CD4-positive, CD25-positive, alpha-beta regulatory T cell (primary cell): ENCODE results near the gene THTPA. TPM values are rescaled to one million over a fixed set of nuclear protein-coding genes. Genes with fewer than 3 reads are reported as not detected.
A peak's percentile ranks its signal among the peaks of the same experiment; 100 is the strongest.

Experiments
- ATAC-seq, 2 donors: fragments of 150-1000 bp; cut with Tn5 transposase; one replicate each; pipeline ENCODE4 v1.10.0; 2021; ENCODE audit warnings: low read depth in 2 of 2, moderate number of reproducible peaks in 2 of 2, moderate library complexity in 1 of 2
- DNase-seq, 3 donors: peaks; one replicate each; pipeline versions ENCODE4 v3.0.0 to v3.0.0-alpha.2; 2012 to 2022; ENCODE audit warnings: mixed read lengths in 1 of 3
- H3K27ac ChIP-seq: one replicate; pipeline ENCODE4 v1.7.0; 2013; ENCODE audit warnings: mild to moderate bottlenecking, low read length; ENCODE audit not compliant: insufficient read depth, poor library complexity, severe bottlenecking
- H3K27me3 ChIP-seq: one replicate; pipeline ENCODE4 v1.7.0; 2013; ENCODE audit warnings: low read length; ENCODE audit not compliant: control insufficient read depth, insufficient read depth
- H3K36me3 ChIP-seq: one replicate; pipeline ENCODE4 v1.7.0; 2013; ENCODE audit warnings: mild to moderate bottlenecking, low read length, moderate library complexity; ENCODE audit not compliant: control insufficient read depth, insufficient read depth
- H3K4me1 ChIP-seq: 2 replicates; pipeline ENCODE4 v1.7.0; 2013; ENCODE audit warnings: mild to moderate bottlenecking, low read length; ENCODE audit not compliant: insufficient read depth, control insufficient read depth, poor library complexity, severe bottlenecking
- H3K4me3 ChIP-seq: one replicate; pipeline ENCODE4 v1.7.0; 2013; ENCODE audit warnings: low read depth, mild to moderate bottlenecking, low read length, moderate library complexity
- H3K9me3 ChIP-seq, 2 experiments: 1 replicate in 1 of 2; 2 replicates in 1 of 2; pipeline ENCODE4 v1.7.0; 2013; ENCODE audit warnings: low read length in 2 of 2, mild to moderate bottlenecking in 1 of 2, moderate library complexity in 1 of 2; ENCODE audit not compliant: control insufficient read depth in 2 of 2
- H3K27ac Mint-ChIP-seq, 3 donors: one replicate each; pipeline ENCODE4 v1.8.0; 2020 to 2022; ENCODE audit warnings: mild to moderate bottlenecking in 3 of 3, mixed read lengths in 3 of 3, moderate library complexity in 2 of 3
- H3K27me3 Mint-ChIP-seq: one replicate; pipeline ENCODE4 v1.8.0; 2022; ENCODE audit warnings: mild to moderate bottlenecking, mixed read lengths
- H3K36me3 Mint-ChIP-seq: one replicate; pipeline ENCODE4 v1.8.0; 2020; ENCODE audit warnings: mixed read lengths
- H3K4me1 Mint-ChIP-seq, 4 donors: one replicate each; pipeline ENCODE4 v1.8.0; 2020 to 2022; ENCODE audit warnings: mixed read lengths in 4 of 4, mild to moderate bottlenecking in 1 of 4
- H3K4me3 Mint-ChIP-seq, 4 donors: one replicate each; pipeline ENCODE4 v1.8.0; 2020 to 2022; ENCODE audit warnings: mild to moderate bottlenecking in 4 of 4, mixed read lengths in 4 of 4, moderate library complexity in 3 of 4
- H3K9me3 Mint-ChIP-seq, 7 donors: one replicate each; pipeline ENCODE4 v1.8.0; 2020 to 2022; ENCODE audit warnings: mixed read lengths in 7 of 7, mild to moderate bottlenecking in 3 of 7, moderate library complexity in 2 of 7
- polyA plus RNA-seq, 4 donors: library from polyadenylated mRNA; unstranded; fragments of 300-500 nt; fragmentation: Illumina TruSeq; gene quantifications; one replicate each; pipeline ENCODE4 v1.2.3, GENCODE V29; 2021
- total RNA-seq: library from RNA; stranded (reverse); gene quantifications from one replicate; pipeline ENCODE4 v1.2.3, GENCODE V29; 2022

The THTPA gene, protein sequence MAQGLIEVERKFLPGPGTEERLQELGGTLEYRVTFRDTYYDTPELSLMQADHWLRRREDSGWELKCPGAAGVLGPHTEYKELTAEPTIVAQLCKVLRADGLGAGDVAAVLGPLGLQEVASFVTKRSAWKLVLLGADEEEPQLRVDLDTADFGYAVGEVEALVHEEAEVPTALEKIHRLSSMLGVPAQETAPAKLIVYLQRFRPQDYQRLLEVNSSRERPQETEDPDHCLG
- total RNA-seq (7.6 TPM), polyA plus RNA-seq (10 to 100 TPM in 3 of 4 donors, 1 to 10 TPM in 1; 7.5 to 14.6 (median 12.4) TPM)

- peaks cover 7% of the 10 kb centered on the region for H3K27me3 Mint-ChIP-seq
- peak within 1 kb of the TSS; percentile 81 to 97 (median 95) for H3K27ac Mint-ChIP-seq
- peaks cover 24% of the 10 kb centered on the region for H3K36me3 ChIP-seq
- no peaks in the 10 kb centered on the region for H3K27me3 ChIP-seq
- peaks cover 0 to 53% (median 19%) of the 10 kb centered on the region in 4 donors for H3K4me1 Mint-ChIP-seq
- DNase-seq (peak; percentile 90 to 94 (median 91)), ATAC-seq (peak; percentile 90 to 95)
- peaks cover 8% of the 10 kb centered on the region for H3K36me3 Mint-ChIP-seq
- H3K4me3 ChIP-seq = peak within 1 kb of the TSS; percentile 73
- peaks cover 32% of the 10 kb centered on the region for H3K4me1 ChIP-seq
- H3K4me3 Mint-ChIP-seq = peak within 1 kb of the TSS; percentile 96 to 99 (median 98)
- H3K9me3 Mint-ChIP-seq = no peaks in the 10 kb centered on the region
- H3K9me3 ChIP-seq = no peaks in the 10 kb centered on the region
- H3K27ac ChIP-seq = peak within 1 kb of the TSS; percentile 86
Measured at GRCh38 chr14:23555882-23556699, at the start of gene THTPA. TSS of gene THTPA (plus strand) at chr14:23556271. CDS start at chr14:23556758, 487 bp downstream.

DNA sequence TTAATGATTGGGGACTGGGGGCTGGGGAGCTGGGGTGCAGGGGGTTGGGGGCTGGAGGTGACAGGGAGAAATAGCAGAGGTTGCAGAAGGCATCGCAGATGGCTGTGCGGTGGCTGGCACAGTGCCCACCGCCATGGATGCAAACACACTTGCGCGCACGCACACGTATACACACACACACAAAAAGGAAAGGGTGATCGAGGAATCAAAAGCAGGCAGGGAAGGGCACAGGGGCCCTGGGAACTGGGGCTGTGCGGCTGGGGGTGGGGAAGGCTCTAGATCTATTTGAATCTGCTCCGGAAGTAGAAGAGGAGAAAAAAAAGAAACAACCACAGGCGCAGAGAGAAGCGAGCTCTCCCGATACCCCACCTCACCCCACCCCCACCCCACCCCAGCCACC is 43.9 kb upstream of the THTPA start:
- Histone ChIP-seq H3K36me3 (no peaks in the 10 kb centered on the region), H3K4me1 (no peaks in the 10 kb centered on the region), H3K9me3 (no peaks in the 10 kb centered on the region), H3K27me3 (no peaks in the 10 kb centered on the region), H3K27ac (no peak overlapping the region), H3K4me3 (no peak overlapping the region)
- Mint-ChIP-seq H3K4me1 (peaks cover 0 to 15% (median 3%) of the 10 kb centered on the region in 4 donors), H3K36me3 (peaks cover 14% of the 10 kb centered on the region), H3K9me3 (no peaks in the 10 kb centered on the region), H3K27me3 (peaks cover 4% of the 10 kb centered on the region), H3K27ac (peak overlapping the region in 2 of 3 donors; percentile 47 to 84), H3K4me3 (peak overlapping the region in 2 of 4 donors; percentile 81 to 82)
- no peak for ATAC-seq
- peak in 2 of 3 donors; percentile 5 to 21 for DNase-seq

- no peak overlapping the region for H3K27ac ChIP-seq
- no peak overlapping the region for H3K4me3 ChIP-seq
- H3K27me3 ChIP-seq = no peaks in the 10 kb centered on the region
- Mint-ChIP-seq H3K36me3 (peaks cover 14% of the 10 kb centered on the region), H3K27ac (peak overlapping the region in 1 of 3 donors; percentile 59), H3K9me3 (no peaks in the 10 kb centered on the region), H3K27me3 (peaks cover 4% of the 10 kb centered on the region), H3K4me3 (peak overlapping the region in 1 of 4 donors; percentile 43), H3K4me1 (peaks cover 0 to 15% (median 3%) of the 10 kb centered on the region in 4 donors)
- H3K36me3 ChIP-seq = no peaks in the 10 kb centered on the region
- no peaks in the 10 kb centered on the region for H3K4me1 ChIP-seq
- no peak for ATAC-seq
- H3K9me3 ChIP-seq = no peaks in the 10 kb centered on the region
- no peak for DNase-seq
Measured at GRCh38 chr14:23513005-23513817, 42.9 kb upstream of the THTPA start.

GRCh38 chr14:23513818-23514643 is 42.0 kb upstream of the THTPA start:
- Mint-ChIP-seq H3K9me3 (no peaks in the 10 kb centered on the region), H3K27me3 (peaks cover 4% of the 10 kb centered on the region), H3K4me3 (no peak overlapping the region), H3K36me3 (peaks cover 14% of the 10 kb centered on the region), H3K27ac (no peak overlapping the region), H3K4me1 (peaks cover 0 to 15% (median 3%) of the 10 kb centered on the region in 4 donors)
- no peak overlapping the region for H3K27ac ChIP-seq
- no peak for DNase-seq
- no peaks in the 10 kb centered on the region for H3K27me3 ChIP-seq
- H3K9me3 ChIP-seq = no peaks in the 10 kb centered on the region
- no peaks in the 10 kb centered on the region for H3K36me3 ChIP-seq
- no peak for ATAC-seq
- H3K4me1 ChIP-seq = no peaks in the 10 kb centered on the region
- no peak overlapping the region for H3K4me3 ChIP-seq

DNA sequence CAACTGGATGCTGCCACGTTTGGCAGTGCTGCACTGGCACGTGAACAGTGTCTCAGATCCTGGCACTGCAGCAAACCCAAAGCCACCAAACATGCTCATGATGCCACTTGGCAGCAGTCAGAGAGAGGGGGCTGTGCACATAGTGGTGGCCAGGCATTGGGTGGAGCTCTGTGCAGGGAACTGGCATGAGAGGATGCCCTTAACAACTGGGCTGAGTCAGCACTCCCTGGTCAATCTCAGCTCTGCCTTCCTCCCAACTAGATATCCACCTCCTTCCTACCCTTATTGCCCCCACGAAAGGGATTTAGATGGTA is 41.5 kb upstream of the THTPA start:
- H3K27me3 Mint-ChIP-seq = peaks cover 4% of the 10 kb centered on the region
- peaks cover 0 to 15% (median 3%) of the 10 kb centered on the region in 4 donors for H3K4me1 Mint-ChIP-seq
- DNase-seq = no peak
- no peaks in the 10 kb centered on the region for H3K36me3 ChIP-seq
- H3K4me3 ChIP-seq = no peak overlapping the region
- H3K9me3 ChIP-seq = no peaks in the 10 kb centered on the region
- H3K9me3 Mint-ChIP-seq = no peaks in the 10 kb centered on the region
- no peak overlapping the region for H3K27ac Mint-ChIP-seq
- no peak overlapping the region for H3K27ac ChIP-seq
- no peak overlapping the region for H3K4me3 Mint-ChIP-seq
- no peak for ATAC-seq
- no peaks in the 10 kb centered on the region for H3K4me1 ChIP-seq
- H3K36me3 Mint-ChIP-seq = peaks cover 16% of the 10 kb centered on the region
- H3K27me3 ChIP-seq = no peaks in the 10 kb centered on the region

GRCh38 chr14:23517650-23518326 is 38.3 kb upstream of the THTPA start:
- Mint-ChIP-seq H3K27ac (no peak overlapping the region), H3K4me1 (peaks cover 0 to 3% (median 0%) of the 10 kb centered on the region in 4 donors)

More at GRCh38 chr14:23517650-23518326, 38.3 kb upstream of the THTPA start:
- H3K27me3 Mint-ChIP-seq = no peaks in the 10 kb centered on the region
- Histone ChIP-seq H3K9me3 (no peaks in the 10 kb centered on the region), H3K4me3 (no peak overlapping the region), H3K27ac (no peak overlapping the region), H3K36me3 (no peaks in the 10 kb centered on the region), H3K27me3 (no peaks in the 10 kb centered on the region), H3K4me1 (no peaks in the 10 kb centered on the region)
- peaks cover 9% of the 10 kb centered on the region for H3K36me3 Mint-ChIP-seq
- no peak overlapping the region for H3K4me3 Mint-ChIP-seq
- no peak for DNase-seq
- no peak for ATAC-seq
- H3K9me3 Mint-ChIP-seq = no peaks in the 10 kb centered on the region
